ENCODE results near the gene SYNE4.

- TF ChIP-seq CTCF (conservative IDR thresholded peaks at IDR 0.05 in 1 of 2, IDR thresholded peaks at IDR 0.05 in 1 of 2; ENCODE audit: low read depth in 1 of 2, low read length in 2 of 2): no peak
- TF ChIP-seq EZH2 (IDR thresholded peaks at IDR 0.05; ENCODE audit: low read length, missing control alignments): no peak
These were observed 19.1 kb upstream of the SYNE4 start for GRCh38 chr19:36027696-36028095.

All from fibroblast of lung (primary cell).